Measurements from ENCODE around the gene FKBP8.

- TF ChIP-seq REST (IDR thresholded peaks at IDR 0.05; ENCODE audit: borderline replicate concordance) (no peak), EZH2 (IDR thresholded peaks at IDR 0.05; ENCODE audit: borderline replicate concordance, insufficient read depth, low read length, poor library complexity, severe bottlenecking) (no peak), POLR2AphosphoS5 (IDR thresholded peaks at IDR 0.05) (no peak), CTCF (IDR thresholded peaks at IDR 0.05; ENCODE audit: poor library complexity, severe bottlenecking) (no peak), RAD21 (conservative IDR thresholded peaks at IDR 0.05) (no peak), EP300 (conservative IDR thresholded peaks at IDR 0.05; ENCODE audit: poor library complexity, severe bottlenecking) (no peak), TAF1 (IDR thresholded peaks at IDR 0.05; ENCODE audit: low read depth) (no peak), SMC3 (conservative IDR thresholded peaks at IDR 0.05; ENCODE audit: poor library complexity) (no peak), MXI1 (conservative IDR thresholded peaks at IDR 0.05; ENCODE audit: poor library complexity, severe bottlenecking) (no peak)
Measured at GRCh38 chr19:18587561-18587960, 44.2 kb upstream of the FKBP8 start.

Measured in neural cell (in vitro differentiated cells).